ENCODE data around the gene BTBD9. TPM values are rescaled to one million over a fixed set of nuclear protein-coding genes. Genes with fewer than 3 reads are reported as not detected.

The BTBD9 gene
- total and polyA plus RNA-seq, 2 of the 13 experiments (the other 11 are each of a cell fraction or from before 2014, with no cell fraction given), result 1.2 to 3.0 TPM

DNA sequence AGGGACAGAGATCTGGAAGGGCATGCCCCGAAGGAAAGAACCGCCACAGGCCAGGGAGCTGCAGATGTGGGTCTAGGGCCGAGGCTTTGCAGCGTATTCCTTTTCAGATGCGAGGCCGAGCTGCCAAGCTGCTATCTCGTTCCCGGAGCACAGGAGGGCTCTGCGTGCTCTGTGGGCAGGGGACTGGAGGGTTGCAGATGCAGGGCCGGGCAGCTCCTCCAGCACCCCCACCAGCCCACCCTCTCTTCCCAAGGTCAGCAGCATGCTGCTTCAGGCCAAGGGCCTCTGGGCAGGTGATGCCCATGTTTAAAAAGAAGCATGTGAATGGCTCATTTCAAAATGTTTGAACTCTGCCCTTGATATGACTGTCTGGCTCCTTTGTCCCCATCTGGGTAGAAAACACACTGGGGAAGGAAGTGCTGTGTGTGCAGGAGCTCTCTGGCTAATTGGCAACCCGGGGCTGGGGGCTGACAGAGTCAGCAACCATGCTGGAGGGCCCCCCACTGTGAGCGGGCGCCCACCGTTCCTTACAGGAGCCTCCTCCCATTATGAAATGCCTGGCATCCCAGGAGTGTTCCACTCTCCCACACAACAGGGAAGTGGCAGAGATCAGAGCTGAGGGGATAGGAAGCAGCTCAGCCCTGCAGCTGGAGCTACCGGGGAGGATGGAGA is 466.9 kb downstream of the BTBD9 start:
- TF ChIP-seq PPARG (CRISPR knock-in tag; conservative IDR thresholded peaks at IDR 0.05) (peak; percentile 68), ZFP36L2 (CRISPR knock-in tag; IDR thresholded peaks at IDR 0.05) (no peak), PCBP2 (optimal IDR thresholded peaks at IDR 0.05; ENCODE audit: low read depth, low read length, poor library complexity, severe bottlenecking) (no peak), ZNF687 (CRISPR knock-in tag; IDR thresholded peaks at IDR 0.05) (peak; percentile 25), HNF4A (CRISPR knock-in tag; IDR thresholded peaks at IDR 0.05) (0 out of 2 replicates have a peak, but pooled peaks have one; percentile 10)
- TF ChIP-seq, protein P1, sequence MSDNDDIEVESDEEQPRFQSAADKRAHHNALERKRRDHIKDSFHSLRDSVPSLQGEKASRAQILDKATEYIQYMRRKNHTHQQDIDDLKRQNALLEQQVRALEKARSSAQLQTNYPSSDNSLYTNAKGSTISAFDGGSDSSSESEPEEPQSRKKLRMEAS (IDR thresholded peaks at IDR 0.05), result peak; percentile 17; the same call in 1 of the 2 replicates
- no TSS peak for BruUV-seq (replicated peaks)
- no peaks in the 10 kb centered on the region for H3K36me3 ChIP-seq (replicated peaks in 1 of 2; ENCODE audit: control insufficient read depth in 1 of 2, insufficient read depth in 2 of 2, low read length in 2 of 2)
- intact Hi-C loops (cut with micrococcal nuclease; ENCODE audit: unreplicated experiment), result loop anchor here (10.0 kb wide), 1 partner anchor 322 kb away; no protein-coding TSS in a partner anchor
- no peak for DNase-seq (ENCODE audit: low spot score)
- H4K20me1 ChIP-seq (ENCODE audit: insufficient read depth, low read length), result no peaks in the 10 kb centered on the region
- POLR2A ChIA-PET, result no interaction called here
- 80% methylated on average over 12 of the region's 15 CpGs for WGBS (ENCODE audit: low lambda C conversion rate)
- H3K79me2 ChIP-seq (ENCODE audit: insufficient read depth, low read length), result no peaks in the 10 kb centered on the region
- H2AFZ ChIP-seq (ENCODE audit: low read length), result no peak overlapping the region
- H3K9me3 ChIP-seq (ENCODE audit: low read length), result no peaks in the 10 kb centered on the region
- no peak overlapping the region for H3K4me2 ChIP-seq (ENCODE audit: low read depth, low read length)
- CTCF ChIA-PET (ENCODE audit: low intra/inter-chr PET ratio, low total read pairs), result no interaction called here
- no peak for FAIRE-seq
- ATAC-seq, result no peak
- H3K27ac ChIP-seq (ENCODE audit: extremely low read length, insufficient read depth, low read length), result no peak overlapping the region
- in situ Hi-C loops (cut with HindIII; ENCODE audit: extremely low pct_ligation_motif_present, low pct_unique_long_range_greater_than_20kb), result no loop called here
- H3K4me1 ChIP-seq (ENCODE audit: insufficient read depth, low read length), result peaks cover 67% of the 10 kb centered on the region
- no peaks in the 10 kb centered on the region for H3K27me3 ChIP-seq (ENCODE audit: control insufficient read depth in 1 of 2, insufficient read depth in 2 of 2, low read length in 2 of 2)
- no peak overlapping the region for H3K4me3 ChIP-seq (replicated peaks in 1 of 3; ENCODE audit: insufficient read depth in 1 of 3, low read depth in 2 of 3, low read length in 3 of 3)
- no peak overlapping the region for H3K9ac ChIP-seq (ENCODE audit: insufficient read depth, low read depth, low read length)
